ENCODE results near the gene SPATA7. TPM values are rescaled to one million over a fixed set of nuclear protein-coding genes. Genes with fewer than 3 reads are reported as not detected.

The SPATA7 gene
- total and polyA plus RNA-seq, 2 experiments from 2014 or later: 16.5 to 17.8 TPM

GRCh38 chr14:88426271-88426670 lies 40.8 kb downstream of the SPATA7 start:
- Mint-ChIP-seq H3K9me3 (no peaks in the 10 kb centered on the region), H3K4me1 (peaks cover 5% of the 10 kb centered on the region; the same call in 2 of the 3 replicates), H3K4me3 (no peak overlapping the region), H3K36me3 (ENCODE audit: low read depth) (no peaks in the 10 kb centered on the region), H3K27ac (peak overlapping the region; percentile 30; the same call in 1 of the 2 replicates), H3K27me3 (ENCODE audit: insufficient read depth, low read depth, poor library complexity) (peaks cover 2% of the 10 kb centered on the region)
- H3F3A ChIP-seq (replicated peaks; ENCODE audit: low read depth): no peaks in the 10 kb centered on the region
- no peaks in the 10 kb centered on the region for H3K27me3 ChIP-seq (ENCODE audit: insufficient read depth)
- TF ChIP-seq ZNF114 (CRISPR knock-in tag; IDR thresholded peaks at IDR 0.05): no peak
- no peak for TF ChIP-seq CREB1 (CRISPR knock-in tag; IDR thresholded peaks at IDR 0.05; ENCODE audit: low read depth)
- TF ChIP-seq JUNB (IDR thresholded peaks at IDR 0.05; ENCODE audit: unreplicated experiment): no peak
- TF ChIP-seq EZH2phosphoT487 (IDR thresholded peaks at IDR 0.05; ENCODE audit: unreplicated experiment): no peak
- no peak for TF ChIP-seq STAT1 (IDR thresholded peaks at IDR 0.05; ENCODE audit: unreplicated experiment)
- no peak for TF ChIP-seq NANOG (IDR thresholded peaks at IDR 0.05; ENCODE audit: borderline replicate concordance)
- no peak for TF ChIP-seq POLR2AphosphoS5 (IDR thresholded peaks at IDR 0.05; ENCODE audit: low read depth)
- TF ChIP-seq EZH2 (IDR thresholded peaks at IDR 0.05; ENCODE audit: low read depth, unreplicated experiment): no peak
- no peak for TF ChIP-seq ZNF462 (CRISPR knock-in tag; IDR thresholded peaks at IDR 0.05)
- no peak overlapping the region for H2AFZ ChIP-seq
- peak; percentile 3 for DNase-seq (ENCODE audit: low spot score)
- H3K4me3 ChIP-seq: no peak overlapping the region
- no peaks in the 10 kb centered on the region for H4K20me1 ChIP-seq (replicated peaks; ENCODE audit: insufficient read depth)
- H3K9me2 ChIP-seq (ENCODE audit: insufficient read depth): no peaks in the 10 kb centered on the region
- no peaks in the 10 kb centered on the region for H3K4me1 ChIP-seq (ENCODE audit: insufficient read depth)
- no peak for ATAC-seq
- H3K36me3 ChIP-seq (ENCODE audit: insufficient read depth): no peaks in the 10 kb centered on the region
- no peaks in the 10 kb centered on the region for H3K79me2 ChIP-seq (replicated peaks; ENCODE audit: insufficient read depth)
- H3K4me2 ChIP-seq: no peak overlapping the region
- no peak overlapping the region for H3K27ac ChIP-seq (ENCODE audit: low read depth)

Measured in GM23338 (cell line).